Activated naive CD4-positive, alpha-beta T cell treated with anti-CD3 and anti-CD28 coated beads for 36 hours (primary cell): ENCODE results near the gene PARD6B. TPM values are rescaled to one million over a fixed set of nuclear protein-coding genes. Genes with fewer than 3 reads are reported as not detected.

Experiments used
- CTCF ChIA-PET: fragments of 350-600 bp; sonication (Branson Sonifier 250); formaldehyde crosslinking; loops from one replicate; lab custom pipeline; 2021; ENCODE audit warnings: antibody characterized with exemption; lab: Charles Lee
- DNase-seq: peaks from one replicate; pipeline ENCODE4 v3.0.0-alpha.2; 2020
- H3K27ac Mint-ChIP-seq: one replicate; pipeline ENCODE4 v1.8.0; 2021; ENCODE audit warnings: mild to moderate bottlenecking, mixed read lengths
- H3K27me3 Mint-ChIP-seq: one replicate; pipeline ENCODE4 v1.8.0; 2021; ENCODE audit warnings: low read depth, mixed read lengths
- H3K36me3 Mint-ChIP-seq: one replicate; pipeline ENCODE4 v1.8.0; 2021; ENCODE audit warnings: low read depth, mixed read lengths
- H3K4me1 Mint-ChIP-seq: one replicate; pipeline ENCODE4 v1.8.0; 2021; ENCODE audit warnings: low read depth, mixed read lengths
- H3K4me3 Mint-ChIP-seq: one replicate; pipeline ENCODE4 v1.8.0; 2021; ENCODE audit warnings: mild to moderate bottlenecking, moderate library complexity, mixed read lengths
- H3K9me3 Mint-ChIP-seq: one replicate; pipeline ENCODE4 v1.8.0; 2021; ENCODE audit warnings: mixed read lengths
- intact Hi-C: fragments of 100-400 bp; cut with micrococcal nuclease; formaldehyde crosslinking; loops from one replicate; pipeline ENCODE4 v1.15.1; 2023
- total RNA-seq, 2 experiments: library from RNA; stranded (reverse); gene quantifications; one replicate each; pipeline ENCODE4 v1.2.3, GENCODE V29; 2021

PARD6B gene
- total RNA-seq, 2 experiments from 2014 or later: 3.3 to 3.9 TPM

DNA sequence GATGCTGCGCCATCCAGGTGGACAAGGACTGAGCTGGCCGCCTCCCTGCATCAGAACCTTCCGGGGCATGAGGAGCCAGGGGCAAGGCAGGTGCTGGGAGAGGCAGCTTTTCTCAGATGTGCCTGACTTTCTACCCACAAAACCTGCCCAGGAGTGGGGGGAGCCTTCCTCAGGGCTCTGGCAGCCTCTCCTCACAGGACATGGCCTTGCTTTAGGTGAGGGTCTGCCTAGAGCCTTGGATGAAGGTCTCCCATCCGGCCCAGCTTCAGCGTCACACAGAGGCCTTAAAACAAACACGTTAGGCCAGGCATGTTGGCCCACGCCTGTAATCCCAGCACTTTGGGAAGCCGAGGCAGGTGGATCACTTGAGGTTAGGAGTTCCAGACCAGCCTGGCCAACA is 70.9 kb downstream of the PARD6B start:
- H3K4me1 Mint-ChIP-seq: peaks cover 25% of the 10 kb centered on the region
- H3K27ac Mint-ChIP-seq: no peak overlapping the region
- H3K4me3 Mint-ChIP-seq: no peak overlapping the region
- H3K27me3 Mint-ChIP-seq: no peaks in the 10 kb centered on the region
- no peaks in the 10 kb centered on the region for H3K36me3 Mint-ChIP-seq
- CTCF ChIA-PET: interaction anchor here (2.5 kb wide), 1 partner anchor 7 kb away, joined by 17 read pairs; the partner anchor contains the start of gene BCAS4
- H3K9me3 Mint-ChIP-seq: no peaks in the 10 kb centered on the region
- intact Hi-C loops: no loop called here
- DNase-seq: no peak

DNA sequence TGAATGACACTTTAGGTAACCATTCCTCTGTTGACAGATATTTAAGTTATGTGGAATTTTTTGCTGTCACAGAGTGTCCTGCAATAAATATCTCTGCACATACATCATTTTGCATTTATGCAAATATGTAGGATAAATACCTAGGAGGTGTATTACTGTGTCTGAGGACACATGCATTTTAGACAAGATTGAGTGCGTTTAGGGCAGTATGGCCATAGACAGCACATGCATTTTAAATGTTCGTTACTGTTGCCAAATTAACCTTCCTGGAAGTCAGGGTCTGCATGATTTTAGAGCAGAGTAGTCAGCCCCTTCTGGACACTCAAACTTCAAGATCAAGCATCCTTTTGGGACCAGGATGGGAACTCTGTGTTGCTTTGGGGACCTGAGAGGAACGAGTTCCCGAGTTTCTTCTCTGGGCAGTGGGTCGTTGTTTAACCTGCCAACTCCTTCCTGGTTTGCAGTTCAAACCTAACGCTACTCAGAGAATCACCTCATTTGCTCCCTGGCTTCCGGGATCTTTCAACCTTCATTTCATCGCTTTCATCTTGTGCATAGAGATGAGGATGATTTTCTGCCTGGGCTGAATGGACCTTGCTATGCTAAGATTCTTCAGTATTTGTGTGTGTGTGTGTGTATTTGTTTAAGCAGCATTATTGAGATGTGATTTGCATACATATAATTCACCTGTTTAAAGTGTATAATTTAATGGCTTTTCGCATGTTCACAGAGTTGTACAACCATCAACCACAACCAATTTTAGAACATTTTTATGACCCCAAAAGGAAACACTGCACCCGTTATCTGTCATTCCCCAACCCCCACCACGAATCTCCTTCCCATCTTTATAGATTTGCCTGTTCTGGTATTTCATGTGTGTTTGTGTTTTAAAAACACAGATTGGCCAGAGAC is 73.3 kb downstream of the PARD6B start:
- DNase-seq: peak; percentile 61
- peaks cover 32% of the 10 kb centered on the region for H3K4me1 Mint-ChIP-seq
- H3K9me3 Mint-ChIP-seq: no peaks in the 10 kb centered on the region
- CTCF ChIA-PET: interaction anchor here (0.6 to 2.5 kb wide), 7 partner anchors 10 to 833 kb away, joined by 3 to 17 read pairs (median 4); partner anchors contain the start of gene BCAS4
- H3K27me3 Mint-ChIP-seq: no peaks in the 10 kb centered on the region
- H3K36me3 Mint-ChIP-seq: no peaks in the 10 kb centered on the region
- H3K27ac Mint-ChIP-seq: peak overlapping the region; percentile 91
- intact Hi-C loops: loop anchor here (1.0 kb wide), 2 partner anchors 10 to 14 kb away; no protein-coding TSS in a partner anchor
- peak overlapping the region; percentile 64 for H3K4me3 Mint-ChIP-seq

DNA sequence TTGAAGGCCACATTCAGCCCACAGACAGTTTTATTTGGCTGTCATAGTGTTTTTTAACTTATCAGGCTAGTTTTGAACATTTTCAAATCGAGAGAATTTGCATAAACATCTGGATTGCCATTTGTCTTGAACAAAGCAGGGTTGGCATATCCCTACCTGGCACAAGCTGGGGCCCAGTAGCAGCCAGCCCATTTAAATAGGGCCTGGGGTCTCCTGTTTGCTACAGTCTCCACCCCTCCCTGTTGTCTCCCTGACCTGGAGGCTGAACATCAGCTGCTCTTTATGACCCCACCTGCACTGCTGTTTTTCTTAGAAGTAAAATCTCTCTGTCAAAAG is 73.9 kb downstream of the PARD6B start:
- Mint-ChIP-seq H3K27ac (peak overlapping the region; percentile 91), H3K36me3 (no peaks in the 10 kb centered on the region), H3K4me1 (peaks cover 29% of the 10 kb centered on the region), H3K4me3 (peak overlapping the region; percentile 64), H3K9me3 (no peaks in the 10 kb centered on the region), H3K27me3 (no peaks in the 10 kb centered on the region)
- DNase-seq: no peak
- CTCF ChIA-PET: interaction anchor here (0.6 to 1.7 kb wide), 3 partner anchors 11 to 833 kb away, joined by 3 to 8 read pairs (median 4); partner anchors contain the start of gene BCAS4
- intact Hi-C loops: no loop called here

DNA sequence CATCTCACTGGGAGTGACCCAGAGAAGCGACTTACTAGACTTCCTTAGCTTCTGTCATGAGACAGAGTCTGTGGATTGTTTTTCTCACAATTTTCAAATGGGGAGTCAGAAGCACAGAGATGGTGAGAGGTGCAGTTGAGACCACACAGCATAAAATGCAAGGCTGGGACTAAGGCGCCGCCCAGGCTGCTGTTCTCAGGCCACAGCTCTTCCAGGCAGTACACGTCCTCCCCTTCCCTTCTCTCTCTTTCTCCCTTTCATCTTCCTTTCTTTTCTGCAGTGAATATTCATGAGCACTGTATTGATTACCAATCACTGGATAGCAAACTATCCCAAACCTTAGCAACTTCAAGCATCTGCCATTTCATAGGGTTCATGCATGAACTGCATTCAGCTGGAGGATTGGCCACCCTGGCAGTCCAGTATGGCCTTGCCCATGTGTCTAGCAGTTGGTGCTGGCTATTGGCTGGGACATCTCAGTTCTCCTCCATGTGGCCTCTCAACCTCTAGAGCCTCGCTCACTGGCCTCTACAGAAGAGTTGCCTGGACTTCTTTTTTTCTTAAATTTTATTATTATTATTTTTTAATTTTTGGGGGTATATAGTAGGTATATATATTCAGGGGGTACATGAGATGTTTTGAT is 74.9 kb downstream of the PARD6B start:
- no peaks in the 10 kb centered on the region for H3K9me3 Mint-ChIP-seq
- H3K27ac Mint-ChIP-seq: no peak overlapping the region
- no peaks in the 10 kb centered on the region for H3K36me3 Mint-ChIP-seq
- CTCF ChIA-PET: interaction anchor here (1.3 to 1.7 kb wide), 2 partner anchors 12 to 123 kb away, joined by 4 to 8 read pairs; partner anchors contain the start of gene BCAS4
- DNase-seq: no peak
- intact Hi-C loops: no loop called here
- H3K4me1 Mint-ChIP-seq: peaks cover 33% of the 10 kb centered on the region
- H3K4me3 Mint-ChIP-seq: no peak overlapping the region
- H3K27me3 Mint-ChIP-seq: no peaks in the 10 kb centered on the region

Other genes starting within 250 kb of the PARD6B start
- 100 to 1,000 TPM; 111 to 119 TPM for gene PTPN1, start 221.2 kb upstream of the PARD6B start, total RNA-seq
- gene RIPOR3, start 40.0 kb upstream of the PARD6B start, total RNA-seq: not detected
- gene BCAS4, start 63.5 kb downstream of the PARD6B start, total RNA-seq: 10 to 100 TPM; 15.7 to 16.6 TPM
- gene ADNP, start 199.9 kb downstream of the PARD6B start, total RNA-seq: 10 to 100 TPM; 44.8 to 50.8 TPM
- gene DPM1, start 227.0 kb downstream of the PARD6B start, total RNA-seq: 10 to 100 TPM; 64.8 to 66.1 TPM
- gene MOCS3, start 227.2 kb downstream of the PARD6B start, total RNA-seq: 1 to 10 TPM; 1.6 to 2.2 TPM